ENCODE data around the gene TTC22.

DNA sequence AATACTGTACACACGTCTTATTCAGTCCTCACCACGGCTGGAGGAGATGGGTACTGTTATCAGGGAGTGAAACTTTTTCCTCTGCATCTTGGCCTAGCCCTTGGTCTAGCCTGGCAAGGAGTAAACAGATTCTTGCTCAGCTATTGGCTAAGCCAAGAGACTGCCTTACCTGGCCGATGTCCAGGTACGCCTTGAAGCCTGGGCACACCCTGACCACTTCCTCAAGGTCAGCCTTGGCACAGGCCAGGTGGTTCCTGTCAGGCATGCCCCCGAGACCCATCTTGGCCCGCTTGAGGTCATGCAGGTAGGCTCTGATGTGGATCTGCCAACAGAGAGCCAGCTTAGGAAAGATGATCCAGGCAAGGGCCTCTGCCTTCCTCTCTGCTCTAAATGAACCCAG, 19.0 kb downstream of the TTC22 start:
- TF ChIP-seq, protein P1, sequence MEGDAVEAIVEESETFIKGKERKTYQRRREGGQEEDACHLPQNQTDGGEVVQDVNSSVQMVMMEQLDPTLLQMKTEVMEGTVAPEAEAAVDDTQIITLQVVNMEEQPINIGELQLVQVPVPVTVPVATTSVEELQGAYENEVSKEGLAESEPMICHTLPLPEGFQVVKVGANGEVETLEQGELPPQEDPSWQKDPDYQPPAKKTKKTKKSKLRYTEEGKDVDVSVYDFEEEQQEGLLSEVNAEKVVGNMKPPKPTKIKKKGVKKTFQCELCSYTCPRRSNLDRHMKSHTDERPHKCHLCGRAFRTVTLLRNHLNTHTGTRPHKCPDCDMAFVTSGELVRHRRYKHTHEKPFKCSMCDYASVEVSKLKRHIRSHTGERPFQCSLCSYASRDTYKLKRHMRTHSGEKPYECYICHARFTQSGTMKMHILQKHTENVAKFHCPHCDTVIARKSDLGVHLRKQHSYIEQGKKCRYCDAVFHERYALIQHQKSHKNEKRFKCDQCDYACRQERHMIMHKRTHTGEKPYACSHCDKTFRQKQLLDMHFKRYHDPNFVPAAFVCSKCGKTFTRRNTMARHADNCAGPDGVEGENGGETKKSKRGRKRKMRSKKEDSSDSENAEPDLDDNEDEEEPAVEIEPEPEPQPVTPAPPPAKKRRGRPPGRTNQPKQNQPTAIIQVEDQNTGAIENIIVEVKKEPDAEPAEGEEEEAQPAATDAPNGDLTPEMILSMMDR (IDR thresholded peaks at IDR 0.05; ENCODE audit: low read length), result no peak
- no peak for TF ChIP-seq EZH2 (IDR thresholded peaks at IDR 0.05; ENCODE audit: borderline replicate concordance, low read length)
